GM08714 (cell line): ENCODE results near the gene ZGRF1.
"Not testable (repeated sequence)": the region's sequence is repeated elsewhere in the genome, so short reads cannot be mapped to it uniquely, and the experiment has no call there.

Experiments used
- H3K4me3 ChIP-seq: fragments of 200-500 bp; sonication (Bioruptor generic); 2 replicates; pipeline ENCODE4 v1.5.1; 2014; ENCODE audit warnings: mild to moderate bottlenecking, low read length, inconsistent platforms
- ZNF274 ChIP-seq: IDR thresholded peaks from 2 replicates; pipeline ENCODE4 v1.6.1; 2012; ENCODE audit warnings: mild to moderate bottlenecking, low read depth, low read length

The ZGRF1 gene

GRCh38 chr4:112552668-112553067 lies 84.0 kb downstream of the ZGRF1 start:
- H3K4me3 ChIP-seq: no peak overlapping the region

GRCh38 chr4:112550728-112551127 lies 86.0 kb downstream of the ZGRF1 start:
- no peak overlapping the region for H3K4me3 ChIP-seq
- no peak for TF ChIP-seq ZNF274

More at GRCh38 chr4:112552668-112553067, 84.0 kb downstream of the ZGRF1 start:
- TF ChIP-seq ZNF274: no peak

GRCh38 chr4:112546476-112546875 lies 90.2 kb downstream of the ZGRF1 start:
- no peak overlapping the region for H3K4me3 ChIP-seq
- no peak for TF ChIP-seq ZNF274

- TF ChIP-seq ZNF274: no peak
- H3K4me3 ChIP-seq: no peak overlapping the region
These were observed 91.4 kb downstream of the ZGRF1 start for GRCh38 chr4:112545346-112545745.

- H3K4me3 ChIP-seq: no peak overlapping the region
- no peak for TF ChIP-seq ZNF274
These were observed 96.0 kb downstream of the ZGRF1 start for GRCh38 chr4:112540695-112541094.

GRCh38 chr4:112536123-112536522 lies 100.6 kb downstream of the ZGRF1 start:
- H3K4me3 ChIP-seq: no peak overlapping the region
- TF ChIP-seq ZNF274: no peak

- no peak overlapping the region for H3K4me3 ChIP-seq
- no peak for TF ChIP-seq ZNF274
These were observed 104.4 kb downstream of the ZGRF1 start for GRCh38 chr4:112532267-112532666.

- H3K4me3 ChIP-seq: no peak overlapping the region
- no peak for TF ChIP-seq ZNF274
These were observed 105.6 kb downstream of the ZGRF1 start for GRCh38 chr4:112531146-112531545.

- no peak overlapping the region for H3K4me3 ChIP-seq
- no peak for TF ChIP-seq ZNF274
These were observed 110.6 kb downstream of the ZGRF1 start for GRCh38 chr4:112526061-112526460.

- H3K4me3 ChIP-seq: peak overlapping the region; percentile 75; the same call in 1 of the 2 replicates
These were observed 112.8 kb downstream of the ZGRF1 start for GRCh38 chr4:112523764-112524505.

GRCh38 chr4:112523008-112523721 lies 113.5 kb downstream of the ZGRF1 start:
- peak overlapping the region; percentile 75; the same call in 1 of the 2 replicates for H3K4me3 ChIP-seq

More at GRCh38 chr4:112523764-112524505, 112.8 kb downstream of the ZGRF1 start:
- no peak for TF ChIP-seq ZNF274

GRCh38 chr4:112522431-112522830 lies 114.3 kb downstream of the ZGRF1 start:
- not testable (repeated sequence) for H3K4me3 ChIP-seq

More at GRCh38 chr4:112523008-112523721, 113.5 kb downstream of the ZGRF1 start:
- TF ChIP-seq ZNF274: no peak

GRCh38 chr4:112521123-112522023 lies 115.3 kb downstream of the ZGRF1 start:
- H3K4me3 ChIP-seq: peak overlapping the region; percentile 37; the same call in 1 of the 2 replicates
- no peak for TF ChIP-seq ZNF274

- peak overlapping the region; percentile 37; the same call in 1 of the 2 replicates for H3K4me3 ChIP-seq
- TF ChIP-seq ZNF274: no peak
These were observed 116.0 kb downstream of the ZGRF1 start for GRCh38 chr4:112520598-112521122.
